GM19467 (cell line): ENCODE results near the gene MRE11.

Experiments used
- ATAC-seq: cut with Tn5 transposase; IDR thresholded peaks from one replicate; pipeline ENCODE4 v1.9.1; 2021; ENCODE audit warnings: mild to moderate bottlenecking, moderate library complexity; ENCODE audit not compliant: unreplicated experiment

The MRE11 gene

GRCh38 chr11:94493281-94494125 is at the start of gene MRE11, which contains the start of gene ANKRD49:
Gene MRE11, minus strand, starts transcription at chr11:94493844. Its CDS starts 1,043 bp downstream, at chr11:94492801.
Gene ANKRD49, plus strand, starts transcription at chr11:94493984. Its CDS starts 2,710 bp downstream, at chr11:94496694.
- peak; percentile 100 for ATAC-seq

GRCh38 chr11:94539420-94539819 is 45.8 kb upstream of the MRE11 start:
- no peak for ATAC-seq

GRCh38 chr11:94537031-94537600 is 43.5 kb upstream of the MRE11 start:
- ATAC-seq, result no peak

DNA sequence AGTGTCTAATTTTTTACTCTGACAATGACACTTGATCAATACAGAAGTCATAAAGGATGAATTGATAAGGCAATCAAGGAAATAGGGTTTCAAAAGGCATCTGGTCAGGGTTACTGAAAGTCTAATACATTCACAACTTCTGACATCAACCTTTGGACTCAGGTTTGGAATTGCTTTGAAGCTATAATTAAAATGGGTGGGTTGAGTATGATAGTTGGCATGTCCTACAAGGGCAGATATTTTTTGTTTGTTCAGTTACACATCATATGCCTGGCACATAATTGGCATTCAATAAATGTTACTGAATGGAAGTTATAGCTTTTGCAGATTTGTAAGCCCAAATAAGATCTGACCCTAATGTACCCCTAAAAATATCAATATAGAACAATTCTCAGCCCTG is 42.7 kb upstream of the MRE11 start:
- no peak for ATAC-seq

GRCh38 chr11:94533696-94534630 is 40.3 kb upstream of the MRE11 start:
- no peak for ATAC-seq

DNA sequence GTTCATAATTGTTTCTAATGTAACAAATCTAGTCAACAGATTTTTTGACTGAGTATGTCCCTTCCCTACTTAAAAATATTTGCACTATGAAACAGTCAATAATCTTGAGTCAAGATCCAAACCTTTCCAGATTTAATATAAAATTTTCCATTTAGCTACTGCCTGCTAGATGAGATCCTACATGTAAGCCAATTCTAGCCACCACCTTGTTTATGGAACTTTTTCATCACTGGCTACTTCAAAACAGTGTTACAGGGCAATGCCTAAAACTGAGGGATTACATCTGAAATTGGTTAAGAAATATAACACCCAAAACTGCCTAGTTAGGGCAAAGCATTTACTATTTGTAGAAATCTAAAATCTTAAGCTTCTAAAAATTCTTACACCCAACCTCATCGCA is 39.6 kb upstream of the MRE11 start:
- ATAC-seq, result no peak

GRCh38 chr11:94532211-94532610 is 38.6 kb upstream of the MRE11 start:
- no peak for ATAC-seq

- no peak for ATAC-seq
Observed at GRCh38 chr11:94528551-94528950, 34.9 kb upstream of the MRE11 start.

DNA sequence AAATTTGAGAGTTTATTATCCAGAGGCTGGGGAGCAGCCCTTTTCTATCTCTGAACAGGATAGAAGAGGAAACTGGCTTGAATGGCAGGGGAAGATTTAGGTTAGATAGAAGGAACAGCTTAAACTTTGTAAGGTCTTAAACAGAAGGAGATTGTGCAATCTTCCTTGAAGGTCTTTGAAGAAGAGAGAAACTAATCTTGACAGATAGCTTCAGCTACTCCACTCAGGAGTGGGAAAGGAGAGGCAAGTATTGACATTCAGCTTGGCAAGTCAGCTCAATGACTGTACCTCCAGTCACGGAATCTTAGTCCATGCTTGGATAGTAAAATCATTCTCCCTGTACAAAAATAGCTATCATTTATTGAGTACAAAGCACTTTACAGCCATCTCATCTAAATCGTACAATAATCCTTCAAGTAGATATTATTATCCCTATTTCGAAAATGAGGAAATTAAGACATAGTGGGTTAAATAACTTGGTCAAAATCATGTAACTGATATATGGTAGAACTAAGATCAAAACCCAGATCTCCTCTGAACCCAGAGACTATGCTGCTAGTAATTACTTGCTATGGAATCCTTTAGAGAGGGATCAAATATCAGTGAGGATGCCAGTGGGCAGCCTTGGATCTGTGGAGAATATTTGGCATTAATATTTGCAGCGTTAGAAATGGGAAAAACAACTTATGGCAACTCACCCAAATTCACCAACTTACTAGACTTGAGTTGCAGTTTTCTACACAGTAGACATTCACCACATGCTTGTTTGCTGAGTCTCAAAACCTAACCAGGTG is 33.2 kb upstream of the MRE11 start:
- ATAC-seq, result no peak

DNA sequence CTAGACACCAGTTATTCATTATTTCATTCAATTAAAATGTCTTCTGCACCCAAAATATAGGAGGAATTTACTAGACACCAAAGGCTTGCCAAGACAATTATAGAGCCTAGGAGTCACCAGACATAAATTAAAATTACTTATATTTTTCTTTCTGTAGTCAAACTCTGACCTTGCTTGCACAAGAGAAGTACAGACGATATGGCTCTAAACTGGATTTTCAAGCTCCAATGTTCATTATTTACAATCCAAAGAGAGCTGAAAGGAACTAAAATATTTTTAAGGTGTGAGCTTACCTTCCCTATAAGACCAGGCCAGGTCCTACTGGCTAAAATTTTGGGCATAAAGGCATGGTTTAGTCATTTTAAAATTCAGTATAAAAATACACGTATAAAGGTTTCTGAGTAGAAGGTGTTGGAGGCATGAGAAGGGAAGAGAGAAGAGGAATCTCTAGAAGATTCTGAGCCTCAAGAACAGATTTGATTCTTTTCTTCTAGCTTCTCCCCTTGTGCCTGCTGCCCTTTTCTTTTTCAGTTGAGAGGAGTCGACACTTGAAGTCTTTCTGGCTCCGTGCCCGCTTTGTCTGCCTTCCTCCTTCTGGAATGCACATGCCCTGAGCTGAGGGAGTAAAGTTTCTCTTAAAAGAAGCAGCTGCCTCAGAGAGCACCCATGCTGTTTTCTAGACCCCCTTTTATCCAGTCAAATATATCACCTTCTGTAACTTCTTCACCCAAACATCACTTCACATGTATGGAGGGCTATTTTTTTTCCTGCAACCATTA is 32.1 kb upstream of the MRE11 start:
- ATAC-seq, result no peak

- ATAC-seq, result no peak
Observed at GRCh38 chr11:94524341-94524740, 30.7 kb upstream of the MRE11 start.

- no peak for ATAC-seq
Observed at GRCh38 chr11:94521684-94522083, 28.0 kb upstream of the MRE11 start.

- peak; percentile 48 for ATAC-seq
Observed at GRCh38 chr11:94519478-94520084, 25.9 kb upstream of the MRE11 start.

- ATAC-seq, result no peak
Observed at GRCh38 chr11:94518300-94518699, 24.7 kb upstream of the MRE11 start.

GRCh38 chr11:94516725-94517124 is 23.1 kb upstream of the MRE11 start:
- ATAC-seq, result no peak

DNA sequence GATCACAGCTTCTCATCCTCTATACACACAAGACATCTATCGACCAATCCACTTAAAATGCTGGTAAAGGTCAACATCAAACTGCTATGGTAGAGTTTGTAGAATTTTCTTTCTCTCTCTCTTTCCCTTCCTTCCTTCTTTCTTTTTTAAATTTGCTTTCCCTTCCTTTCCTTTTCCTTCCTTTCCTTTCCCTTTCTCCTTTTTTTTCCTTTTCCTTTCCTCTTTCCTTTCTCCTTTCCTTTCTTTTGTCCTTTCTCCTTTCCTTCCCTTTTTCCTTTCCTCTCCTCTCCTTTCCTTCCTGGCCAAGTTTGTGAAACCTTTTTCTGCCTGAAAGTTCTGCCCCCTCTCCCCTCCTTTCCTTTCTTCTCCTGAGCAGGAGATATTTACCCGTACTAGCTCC is 21.8 kb upstream of the MRE11 start:
- ATAC-seq, result no peak

- no peak for ATAC-seq
Observed at GRCh38 chr11:94513091-94513490, 19.4 kb upstream of the MRE11 start.

DNA sequence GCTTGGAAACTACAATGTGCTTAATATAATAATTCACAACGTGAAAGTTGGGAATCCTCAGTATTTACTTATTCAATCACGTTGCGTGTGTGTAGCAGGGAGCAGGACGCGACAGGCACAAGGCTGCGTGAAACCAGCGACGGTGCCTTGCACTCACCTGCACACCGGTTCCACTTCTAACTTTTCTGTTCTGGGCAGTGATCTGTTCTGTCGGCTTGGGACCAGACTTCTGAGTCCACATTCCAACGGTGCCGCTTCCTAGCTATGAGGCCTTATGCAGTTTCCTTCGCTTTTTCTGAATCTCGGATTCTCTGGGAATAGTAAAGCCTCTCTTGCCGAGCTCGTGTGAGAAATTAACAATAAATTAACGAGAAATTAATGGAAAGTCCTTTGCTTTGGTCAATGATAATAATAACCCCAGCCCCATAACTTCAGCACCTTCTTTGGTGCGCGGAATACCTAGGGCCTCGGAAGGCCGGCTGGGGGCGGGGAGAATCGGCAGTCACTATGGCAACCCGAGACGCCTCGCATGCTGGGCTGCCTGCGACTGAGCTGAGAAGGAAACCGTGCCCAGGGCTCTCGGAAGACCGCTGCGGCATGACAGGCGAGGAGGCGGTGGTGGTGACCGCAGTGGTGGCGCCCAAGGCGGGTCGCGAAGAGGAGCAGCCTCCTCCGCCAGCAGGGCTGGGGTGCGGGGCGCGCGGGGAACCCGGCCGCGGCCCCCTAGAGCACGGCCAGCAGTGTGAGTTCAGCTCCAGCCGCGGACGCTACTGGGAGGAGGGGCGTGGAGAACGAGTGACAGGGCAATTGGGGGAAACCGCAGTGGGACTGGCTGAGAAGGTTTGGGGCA is 18.5 kb upstream of the MRE11 start, which contains the start of gene C11orf97:
TSS of gene C11orf97 (plus strand) at position 530 of the 850 bp plus-strand sequence. CDS start at position 598, 68 bp downstream.
- ATAC-seq, result peak; percentile 89
